K562 (cell line): Measurements from ENCODE around the gene NCOA1. TPM values are rescaled to one million over a fixed set of nuclear protein-coding genes. Genes with fewer than 3 reads are reported as not detected.

Experiments
- ATAC-seq: fragments of 200-7000 bp; cut with Tn5 transposase; 3 replicates; pipeline ENCODE4 v1.9.1; 2020; ENCODE audit warnings: moderate library complexity
- BruUV-seq: library from RNA; stranded (reverse); fragments of 400-500 nt; replicated peaks from 2 replicates; lab custom pipeline; 2021; lab: Mats Ljungman, UMichigan
- CTCF ChIA-PET: fragments of 300-600 bp; formaldehyde crosslinking; extraction: SDS; loops from one replicate; lab custom pipeline; 2021; ENCODE audit warnings: low intra/inter-chr PET ratio; lab: Yijun Ruan, JAX
- POLR2A ChIA-PET: fragments of 300-600, 350-650 bp; sonication (Branson Sonifier 250); formaldehyde crosslinking; extraction: SDS; loops from one replicate; lab custom pipeline; 2021; ENCODE audit warnings: antibody characterized with exemption, inconsistent platforms; lab: Yijun Ruan, JAX
- DNase-seq, 4 experiments: peaks; one replicate each; pipeline versions ENCODE4 v3.0.0 to v3.0.0-alpha.2; 2011 to 2018; ENCODE audit warnings: low spot score in 3 of 4, mixed read lengths in 3 of 4; ENCODE audit errors: extremely low read depth in 1 of 4
- FAIRE-seq: peaks from 2 replicates; lab custom pipeline; 2011; peaks lifted over from hg19 to GRCh38; lab: Jason Lieb, UNC
- H2AFZ ChIP-seq: 2 replicates; pipeline ENCODE4 v1.6.0; 2011; ENCODE audit warnings: low read depth, low read length, control low read depth, inconsistent platforms
- H3K27ac ChIP-seq: fragments of 200-600 bp; 3 replicates; pipeline ENCODE4 v1.8.0; 2011; ENCODE audit warnings: low read depth, mild to moderate bottlenecking, control low read depth, inconsistent platforms, low read length, moderate library complexity, mixed read lengths; ENCODE audit errors: extremely low read depth
- H3K27me3 ChIP-seq, 2 experiments: fragments of 300-600 bp in 1 of 2; 2 replicates in 1 of 2; 3 replicates in 1 of 2; pipeline versions ENCODE4 v1.6.0 to v1.8.0; 2011; ENCODE audit warnings: inconsistent platforms in 2 of 2, low read length in 2 of 2, mild to moderate bottlenecking in 1 of 2, mixed read lengths in 1 of 2, moderate library complexity in 1 of 2; ENCODE audit not compliant: control insufficient read depth in 2 of 2, insufficient read depth in 2 of 2
- H3K36me3 ChIP-seq: fragments of 300-600 bp; 3 replicates; pipeline ENCODE4 v1.8.0; 2011; ENCODE audit warnings: mild to moderate bottlenecking, low read length, inconsistent platforms; ENCODE audit not compliant: control insufficient read depth, insufficient read depth
- H3K4me1 ChIP-seq, 2 experiments: fragments of 200-600 bp in 1 of 2; replicated peaks in 1 of 2; 2 replicates in 1 of 2; 3 replicates in 1 of 2; pipeline versions ENCODE4 v1.5.1 to v1.8.0; 2011; ENCODE audit warnings: inconsistent platforms in 2 of 2, low read length in 2 of 2, mild to moderate bottlenecking in 1 of 2, mixed read lengths in 1 of 2, moderate library complexity in 1 of 2; ENCODE audit not compliant: control insufficient read depth in 2 of 2, insufficient read depth in 2 of 2
- H3K4me2 ChIP-seq: 2 replicates; pipeline ENCODE4 v1.6.1; 2011; ENCODE audit warnings: low read length, control low read depth, inconsistent platforms, mixed read lengths; ENCODE audit not compliant: insufficient read depth
- H3K4me3 ChIP-seq: fragments of 200-600 bp; sonication (generic), shearing (Covaris generic); 2 replicates; pipeline ENCODE4 v1.5.1; 2016; ENCODE audit warnings: control low read depth, inconsistent platforms
- H3K79me2 ChIP-seq: fragments of 200-600 bp; 3 replicates; pipeline ENCODE4 v1.8.0; 2011; ENCODE audit warnings: low read length, inconsistent platforms; ENCODE audit not compliant: control insufficient read depth, insufficient read depth
- H3K9ac ChIP-seq, 2 experiments: 2 replicates each; pipeline versions ENCODE4 v1.6.0 to v1.6.1; 2011; ENCODE audit warnings: low read depth in 2 of 2, low read length in 2 of 2, control low read depth in 1 of 2, inconsistent platforms in 1 of 2, mild to moderate bottlenecking in 1 of 2, mixed read lengths in 1 of 2; ENCODE audit not compliant: insufficient read depth in 1 of 2
- H3K9me1 ChIP-seq: one replicate; pipeline ENCODE4 v1.6.0; 2011; ENCODE audit warnings: inconsistent platforms, mild to moderate bottlenecking, low read length, moderate library complexity; ENCODE audit not compliant: control insufficient read depth, insufficient read depth
- H3K9me3 ChIP-seq: replicated peaks from 2 replicates; pipeline ENCODE4 v1.5.1; 2011; ENCODE audit warnings: low read depth, low read length, inconsistent platforms; ENCODE audit not compliant: control insufficient read depth, insufficient read depth
- H4K20me1 ChIP-seq: replicated peaks from 2 replicates; pipeline ENCODE4 v1.6.1; 2011; ENCODE audit warnings: low read length, inconsistent platforms, mixed read lengths; ENCODE audit not compliant: control insufficient read depth, insufficient read depth
- HDAC6 ChIP-seq: IDR thresholded peaks from 2 replicates; pipeline ENCODE4 v1.6.1; 2012; ENCODE audit warnings: low read depth, mild to moderate bottlenecking, control low read depth, inconsistent platforms, low read length, moderate library complexity
- PURB ChIP-seq: sonication (generic); formaldehyde crosslinking; IDR thresholded peaks from 2 replicates; pipeline ENCODE4 v1.9.0; 2021; ENCODE audit warnings: low read depth, mild to moderate bottlenecking, missing genetic modification reagents
- RBBP5 ChIP-seq: fragments of 200-600 bp; sonication (generic); IDR thresholded peaks from 2 replicates; pipeline ENCODE4 v1.6.1; 2012; ENCODE audit warnings: borderline replicate concordance, mild to moderate bottlenecking, low read length, control low read depth, inconsistent platforms; ENCODE audit not compliant: insufficient read depth, poor library complexity, severe bottlenecking
- WGBS: fragments of 100-300 bp; shearing (Covaris generic); methylation state at CpG from one replicate; pipeline ENCODE4 v1.1.6; 2016; ENCODE audit warnings: low coverage, mixed read lengths; ENCODE audit not compliant: insufficient coverage; ENCODE audit errors: missing lambda C conversion rate; 5-methylcytosine and 5-hydroxymethylcytosine counted together
- in situ Hi-C: fragments of 300-500 bp; cut with MboI; formaldehyde crosslinking; loops from 4 replicates; pipeline ENCODE4 v1.15.0; 2018; ENCODE audit warnings: inconsistent platforms, mixed read lengths
- intact Hi-C: fragments of 100-400 bp; cut with micrococcal nuclease; formaldehyde crosslinking; loops from 2 replicates; pipeline ENCODE4 v1.14.2; 2022
- polyA plus RNA-seq, 8 experiments: library from polyadenylated mRNA; depleted of rRNA in 4 of 8; stranded (reverse) in 5 of 8; unstranded in 3 of 8; fragments of >200 nt; fragmentation: Nextera tagmentation in 2 of 8; fragmentation: Illumina TruSeq in 1 of 8; extraction: Ambion mirVana in 2 of 8; extraction: Trizol in 1 of 8; gene quantifications; 2 replicates each; pipeline versions ENCODE4 v1.2.1 to v1.2.3, GENCODE V29; 2011 to 2014; ENCODE audit warnings: inconsistent platforms in 1 of 8, missing spikeins in 1 of 8
- total RNA-seq, 7 experiments: library from RNA; depleted of rRNA in 6 of 7; stranded (reverse); fragments of >200 nt in 6 of 7; fragmentation: Illumina TruSeq in 2 of 7; extraction: Trizol in 2 of 7; gene quantifications; 2 replicates each; pipeline versions ENCODE4 v1.2.1 to v1.2.3, GENCODE V29; 2011 to 2021; ENCODE audit warnings: low replicate concordance in 1 of 7
- TF ChIP-seq, protein P1 (sequence below): fragments of 450-650 bp; IDR thresholded peaks from 2 replicates; pipeline ENCODE4 v1.6.1; 2016; ENCODE audit warnings: mild to moderate bottlenecking
- TF ChIP-seq, protein P2 (sequence below): fragments of 250-450 bp; sonication (Bioruptor Pico); IDR thresholded peaks from 2 replicates; pipeline ENCODE4 v1.4.0; 2020; ENCODE audit warnings: mild to moderate bottlenecking, moderate library complexity

Gene NCOA1
- total and polyA plus RNA-seq, 9 of the 15 experiments (the other 6 are each of a cell fraction or from before 2014, with no cell fraction given), result 4.9 to 25.7 (median 17.0) TPM

DNA sequence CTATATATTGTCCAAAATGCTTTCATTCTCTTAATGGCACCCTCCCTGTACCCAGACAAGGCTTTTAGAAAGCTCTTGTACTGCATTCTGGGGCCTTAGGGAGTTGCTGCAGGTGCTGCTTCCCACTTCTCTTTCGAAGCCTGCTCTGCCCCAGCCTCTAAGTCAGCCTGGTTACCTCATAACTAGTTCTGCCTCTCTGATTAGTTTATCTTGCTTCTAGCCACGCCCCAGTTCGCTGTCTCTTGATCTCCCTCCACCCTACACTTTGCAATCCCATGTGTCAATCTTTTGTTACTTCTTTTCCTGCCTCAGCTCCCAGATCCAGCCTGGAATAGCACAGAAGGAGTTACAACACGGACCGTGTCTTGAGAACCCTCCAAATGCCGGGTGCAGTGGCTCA lies 13.8 kb upstream of the NCOA1 start (continued):
- no peak for TF ChIP-seq HDAC6

DNA sequence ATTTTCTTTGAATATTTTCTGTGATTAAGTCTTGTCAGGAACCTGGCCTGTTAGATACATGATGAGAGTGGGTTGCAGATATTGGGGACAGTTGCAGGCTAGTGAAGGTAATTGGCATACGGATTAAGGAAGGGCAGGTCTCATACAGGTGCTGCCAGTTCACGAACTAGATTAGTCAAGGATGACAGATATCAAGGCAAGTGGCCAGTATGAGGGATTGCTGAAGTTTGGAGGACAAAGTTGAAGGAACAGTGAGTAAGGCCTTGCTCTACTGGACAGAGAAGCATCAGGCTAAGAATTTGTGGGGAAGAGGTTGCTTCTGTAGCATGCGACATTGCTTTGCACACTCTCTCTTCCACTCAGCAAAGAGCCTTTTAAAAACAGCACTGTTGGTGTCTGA lies 12.8 kb upstream of the NCOA1 start:
- H3K4me3 ChIP-seq, result no peak overlapping the region
- ATAC-seq (peak; percentile 17), FAIRE-seq (no peak), DNase-seq (no peak)
- no peaks in the 10 kb centered on the region for H3K36me3 ChIP-seq
- no peak overlapping the region for H3K27ac ChIP-seq
- WGBS, result 25% methylated on average over 3 of the region's 3 CpGs
- no peaks in the 10 kb centered on the region for H3K27me3 ChIP-seq
- peak overlapping the region; percentile 58 for H2AFZ ChIP-seq
- BruUV-seq, result no TSS peak
- TF ChIP-seq, protein P1, sequence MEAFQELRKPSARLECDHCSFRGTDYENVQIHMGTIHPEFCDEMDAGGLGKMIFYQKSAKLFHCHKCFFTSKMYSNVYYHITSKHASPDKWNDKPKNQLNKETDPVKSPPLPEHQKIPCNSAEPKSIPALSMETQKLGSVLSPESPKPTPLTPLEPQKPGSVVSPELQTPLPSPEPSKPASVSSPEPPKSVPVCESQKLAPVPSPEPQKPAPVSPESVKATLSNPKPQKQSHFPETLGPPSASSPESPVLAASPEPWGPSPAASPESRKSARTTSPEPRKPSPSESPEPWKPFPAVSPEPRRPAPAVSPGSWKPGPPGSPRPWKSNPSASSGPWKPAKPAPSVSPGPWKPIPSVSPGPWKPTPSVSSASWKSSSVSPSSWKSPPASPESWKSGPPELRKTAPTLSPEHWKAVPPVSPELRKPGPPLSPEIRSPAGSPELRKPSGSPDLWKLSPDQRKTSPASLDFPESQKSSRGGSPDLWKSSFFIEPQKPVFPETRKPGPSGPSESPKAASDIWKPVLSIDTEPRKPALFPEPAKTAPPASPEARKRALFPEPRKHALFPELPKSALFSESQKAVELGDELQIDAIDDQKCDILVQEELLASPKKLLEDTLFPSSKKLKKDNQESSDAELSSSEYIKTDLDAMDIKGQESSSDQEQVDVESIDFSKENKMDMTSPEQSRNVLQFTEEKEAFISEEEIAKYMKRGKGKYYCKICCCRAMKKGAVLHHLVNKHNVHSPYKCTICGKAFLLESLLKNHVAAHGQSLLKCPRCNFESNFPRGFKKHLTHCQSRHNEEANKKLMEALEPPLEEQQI, result no peak
- TF ChIP-seq, protein P2, sequence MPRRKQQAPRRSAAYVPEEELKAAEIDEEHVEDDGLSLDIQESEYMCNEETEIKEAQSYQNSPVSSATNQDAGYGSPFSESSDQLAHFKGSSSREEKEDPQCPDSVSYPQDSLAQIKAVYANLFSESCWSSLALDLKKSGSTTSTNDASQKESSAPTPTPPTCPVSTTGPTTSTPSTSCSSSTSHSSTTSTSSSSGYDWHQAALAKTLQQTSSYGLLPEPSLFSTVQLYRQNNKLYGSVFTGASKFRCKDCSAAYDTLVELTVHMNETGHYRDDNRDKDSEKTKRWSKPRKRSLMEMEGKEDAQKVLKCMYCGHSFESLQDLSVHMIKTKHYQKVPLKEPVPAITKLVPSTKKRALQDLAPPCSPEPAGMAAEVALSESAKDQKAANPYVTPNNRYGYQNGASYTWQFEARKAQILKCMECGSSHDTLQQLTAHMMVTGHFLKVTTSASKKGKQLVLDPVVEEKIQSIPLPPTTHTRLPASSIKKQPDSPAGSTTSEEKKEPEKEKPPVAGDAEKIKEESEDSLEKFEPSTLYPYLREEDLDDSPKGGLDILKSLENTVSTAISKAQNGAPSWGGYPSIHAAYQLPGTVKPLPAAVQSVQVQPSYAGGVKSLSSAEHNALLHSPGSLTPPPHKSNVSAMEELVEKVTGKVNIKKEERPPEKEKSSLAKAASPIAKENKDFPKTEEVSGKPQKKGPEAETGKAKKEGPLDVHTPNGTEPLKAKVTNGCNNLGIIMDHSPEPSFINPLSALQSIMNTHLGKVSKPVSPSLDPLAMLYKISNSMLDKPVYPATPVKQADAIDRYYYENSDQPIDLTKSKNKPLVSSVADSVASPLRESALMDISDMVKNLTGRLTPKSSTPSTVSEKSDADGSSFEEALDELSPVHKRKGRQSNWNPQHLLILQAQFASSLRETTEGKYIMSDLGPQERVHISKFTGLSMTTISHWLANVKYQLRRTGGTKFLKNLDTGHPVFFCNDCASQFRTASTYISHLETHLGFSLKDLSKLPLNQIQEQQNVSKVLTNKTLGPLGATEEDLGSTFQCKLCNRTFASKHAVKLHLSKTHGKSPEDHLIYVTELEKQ (CRISPR knock-in tag), result no peak
- TF ChIP-seq RBBP5, result no peak
- no peak for TF ChIP-seq PURB (CRISPR knock-in tag)
- intact Hi-C loops, result loop anchor here (5.0 kb wide), 1 partner anchor 56 kb away; no protein-coding TSS in a partner anchor
- no peak overlapping the region for H3K9ac ChIP-seq
- POLR2A ChIA-PET, result no interaction called here
- CTCF ChIA-PET, result no interaction called here
- 0 out of 2 replicates have a peak, but pooled peaks cover 3% of the 10 kb centered on the region for H3K9me3 ChIP-seq
- in situ Hi-C loops, result no loop called here
- no peaks in the 10 kb centered on the region for H4K20me1 ChIP-seq
- H3K9me1 ChIP-seq, result no peaks in the 10 kb centered on the region
- H3K79me2 ChIP-seq, result no peaks in the 10 kb centered on the region
- H3K4me2 ChIP-seq, result no peak overlapping the region
- H3K4me1 ChIP-seq, result peaks cover 11 to 18% of the 10 kb centered on the region in 2 experiments; a peak in 3 of 5 replicates
